Measurements from ENCODE around the gene MFSD12.

GRCh38 chr19:3547767-3548282 lies 9.6 kb downstream of the MFSD12 start:
- TF ChIP-seq POLR2A (IDR thresholded peaks at IDR 0.05; ENCODE audit: control extremely low read depth in 1 of 2, low read depth in 2 of 2, low read length in 2 of 2) (no peak), CTCF (IDR thresholded peaks at IDR 0.05; ENCODE audit: control extremely low read depth in 1 of 3, insufficient read depth in 1 of 3, low read depth in 1 of 3, low read length in 3 of 3) (no peak), RAD21 (IDR thresholded peaks at IDR 0.05 in 1 of 2, conservative IDR thresholded peaks at IDR 0.05 in 1 of 2; ENCODE audit: low read depth in 2 of 2, low read length in 2 of 2) (no peak), SP1 (IDR thresholded peaks at IDR 0.05; ENCODE audit: low read depth, low read length) (no peak), NRF1 (IDR thresholded peaks at IDR 0.05; ENCODE audit: low read depth, low read length) (no peak), CREB1 (IDR thresholded peaks at IDR 0.05) (no peak), SIN3A (conservative IDR thresholded peaks at IDR 0.05 in 1 of 2, IDR thresholded peaks at IDR 0.05 in 1 of 2; ENCODE audit: low read depth in 1 of 2, low read length in 2 of 2) (no peak), GTF2F1 (IDR thresholded peaks at IDR 0.05; ENCODE audit: borderline replicate concordance, low read depth, low read length) (no peak)

All from H1 (cell line).